ENCODE results near the gene ETAA1. TPM values are rescaled to one million over a fixed set of nuclear protein-coding genes. Genes with fewer than 3 reads are reported as not detected.
A peak's percentile ranks its signal among the peaks of the same experiment; 100 is the strongest.

The ETAA1 gene
- 24.8 and 27.1 TPM in 2 replicates for total RNA-seq (2021; fragmentation: NEBNext Ultra II Directional; extraction: Animal tissue kit (Norgen Biotek cat#: 25700))
- polyA plus RNA-seq (2011; rRNA removed): 3.2 and 5.9 TPM in 2 replicates
- polyA plus RNA-seq (2011; cell fraction: cytosol; rRNA removed): 10.5 TPM
- 3.1 TPM for polyA plus RNA-seq (2011; cell fraction: nucleus; rRNA removed)
- polyA plus RNA-seq (2012, experiment 1 of 2): 6.7 to 14.7 TPM (median 8.1 TPM) in 4 replicates
- 1.5 TPM for polyA plus RNA-seq (2012, experiment 2 of 2)
- polyA plus RNA-seq (2013, experiment 1 of 2): 19.5 TPM
- 18.2 TPM for polyA plus RNA-seq (2013, experiment 2 of 2)
- polyA minus RNA-seq (2011; rRNA and poly(A)+ RNA removed): 10.8 and 15.7 TPM in 2 replicates
- 12.3 TPM for polyA minus RNA-seq (2011; cell fraction: cytosol; rRNA and poly(A)+ RNA removed)
- 36.8 TPM for polyA minus RNA-seq (2011; cell fraction: nucleus; rRNA and poly(A)+ RNA removed)
- long read RNA-seq, experiment 1, partial matches to known transcripts: 13 of 17 reads
- long read RNA-seq, experiment 1, other reads (novel, unspliced or antisense): 1 of 17 reads
- long read RNA-seq, experiment 2, partial matches to known transcripts: 3 of 3 reads
- long read RNA-seq, experiment 2, other reads (novel, unspliced or antisense): 0 of 3 reads

GRCh38 chr2:67397143-67397986 lies at the start of gene ETAA1:
TSS of gene ETAA1 (plus strand) at chr2:67397333. CDS start at chr2:67397449, 116 bp downstream.
- ChIA-PET POLR2A (ENCODE audit: partially characterized antibody) (interaction anchor here (0.6 to 2.0 kb wide), 10 partner anchors 9 to 297 kb away, joined by 3 to 7 read pairs (median 4); no protein-coding TSS in a partner anchor), CTCF (ENCODE audit: partially characterized antibody) (interaction anchor here (1.3 kb wide), 1 partner anchor 59 kb away, joined by 4 read pairs; no protein-coding TSS in a partner anchor)
- no peak within 1 kb of the TSS for H2BK120ac ChIP-seq (replicated peaks; ENCODE audit: low read depth, low read length)
- peak; percentile 66 to 93 for DNase-seq (ENCODE audit: low read depth in 1 of 2, low spot score in 2 of 2)
- H3K56ac ChIP-seq (replicated peaks; ENCODE audit: insufficient read length, low read depth, low read length): peak within 1 kb of the TSS; percentile 80
- no peak within 1 kb of the TSS; the same call in 1 of the 2 replicates for H2BK12ac ChIP-seq (ENCODE audit: low read depth, low read length)
- H3K79me2 ChIP-seq (ENCODE audit: control insufficient read depth in 1 of 2, insufficient read depth in 2 of 2, low read length in 2 of 2): peaks cover 5 to 36% of the 10 kb centered on the region in 2 experiments; a peak in 3 of 4 replicates
- H2AK5ac ChIP-seq (ENCODE audit: low read depth, low read length): no peak within 1 kb of the TSS
- H3K4ac ChIP-seq (replicated peaks; ENCODE audit: insufficient read length, low read depth, low read length): no peak within 1 kb of the TSS
- no peak within 1 kb of the TSS for H3K23ac ChIP-seq (ENCODE audit: insufficient read length)
- H3K9me3 ChIP-seq (ENCODE audit: insufficient read depth in 2 of 2, low read depth in 1 of 2, low read length in 1 of 2): no peaks in the 10 kb centered on the region
- no peak within 1 kb of the TSS for H4K91ac ChIP-seq (replicated peaks; ENCODE audit: insufficient read length, low read length)
- no peaks in the 10 kb centered on the region for H4K20me1 ChIP-seq (replicated peaks in 1 of 2; ENCODE audit: control insufficient read depth in 1 of 2, insufficient read depth in 2 of 2, low read length in 2 of 2)
- H2BK20ac ChIP-seq (ENCODE audit: low read length): no peak within 1 kb of the TSS
- H3K9ac ChIP-seq (replicated peaks in 1 of 4; ENCODE audit: extremely low read depth in 1 of 4, low read depth in 3 of 4, low read length in 3 of 4): peak within 1 kb of the TSS; percentile 93 to 95 (median 94)
- peak within 1 kb of the TSS; percentile 98 for H4K8ac ChIP-seq (ENCODE audit: extremely low read depth, insufficient read depth, low read length)
- 1% methylated on average over 54 of the region's 61 CpGs; no CpG with 5 or more reads in 1 of the 2 experiments for WGBS, 2 experiments (ENCODE audit: extremely low coverage in 1 of 2, insufficient coverage in 1 of 2, insufficient read length in 1 of 2, insufficient replicate concordance in 2 of 2, low coverage in 1 of 2, low lambda C conversion rate in 2 of 2, missing lambda C conversion rate in 1 of 2)
- no peaks in the 10 kb centered on the region for H3K79me1 ChIP-seq (ENCODE audit: low read depth, low read length)
- H3K18ac ChIP-seq (ENCODE audit: extremely low read depth, low read length): peak within 1 kb of the TSS; percentile 86; the same call in 1 of the 2 replicates
- H2BK5ac ChIP-seq (ENCODE audit: low read depth, low read length): peak within 1 kb of the TSS; percentile 91
- H3K4me1 ChIP-seq (replicated peaks in 1 of 4; ENCODE audit: control insufficient read depth in 3 of 4, insufficient read depth in 4 of 4, low read length in 3 of 4): peaks cover 0 to 4% (median 0%) of the 10 kb centered on the region in 4 experiments; a peak in 2 of 7 replicates
- H3K23me2 ChIP-seq (ENCODE audit: low read depth, low read length): no peaks in the 10 kb centered on the region
- peak within 1 kb of the TSS; percentile 84 to 97 (median 90) for H3K4me3 ChIP-seq (ENCODE audit: extremely low read depth in 1 of 4, insufficient read depth in 2 of 4, low read depth in 3 of 4, low read length in 4 of 4)
- H3K4me2 ChIP-seq (ENCODE audit: insufficient read depth in 1 of 2, low read depth in 2 of 2, low read length in 2 of 2): peak within 1 kb of the TSS; percentile 63 to 69
- peak within 1 kb of the TSS; percentile 18 for H4K5ac ChIP-seq (ENCODE audit: insufficient read length, low read depth, low read length)
- H3K27me3 ChIP-seq (replicated peaks in 1 of 4; ENCODE audit: control insufficient read depth in 3 of 4, extremely low read depth in 1 of 4, insufficient read depth in 3 of 4, low read length in 3 of 4): no peaks in the 10 kb centered on the region
- peak within 1 kb of the TSS; percentile 84 for H3K27ac ChIP-seq (ENCODE audit: low read depth, low read length)
- no peak within 1 kb of the TSS for H2BK15ac ChIP-seq (ENCODE audit: low read length)
- peak within 1 kb of the TSS; percentile 81; the same call in 1 of the 2 replicates for H2AFZ ChIP-seq (ENCODE audit: low read length)
- peaks cover 0 to 27% (median 3%) of the 10 kb centered on the region in 4 experiments; a peak in 2 of 8 replicates for H3K36me3 ChIP-seq (ENCODE audit: control insufficient read depth in 2 of 4, insufficient read depth in 4 of 4, low read length in 3 of 4)
- no peak for FAIRE-seq
- H3K14ac ChIP-seq (ENCODE audit: insufficient read length): no peak within 1 kb of the TSS
- no peak for TF ChIP-seq SP4 (IDR thresholded peaks at IDR 0.05; ENCODE audit: low read length)
- peak; percentile 82 for TF ChIP-seq KDM4A (IDR thresholded peaks at IDR 0.05; ENCODE audit: low read depth, low read length, severe bottlenecking)
- TF ChIP-seq RAD21 (IDR thresholded peaks at IDR 0.05 in 1 of 2, conservative IDR thresholded peaks at IDR 0.05 in 1 of 2; ENCODE audit: low read depth in 2 of 2, low read length in 2 of 2): no peak; a peak in 1 of 4 replicates
- peak; percentile 98 for TF ChIP-seq YY1 (IDR thresholded peaks at IDR 0.05; ENCODE audit: low read depth, low read length)
- TF ChIP-seq SIN3A (conservative IDR thresholded peaks at IDR 0.05 in 1 of 2, IDR thresholded peaks at IDR 0.05 in 1 of 2; ENCODE audit: low read depth in 1 of 2, low read length in 2 of 2): peak in 1 of 2 experiments; percentile 53; a peak in 1 of 4 replicates
- TF ChIP-seq CHD2 (IDR thresholded peaks at IDR 0.05; ENCODE audit: low read length): no peak
- TF ChIP-seq POLR2A (IDR thresholded peaks at IDR 0.05; ENCODE audit: control extremely low read depth in 1 of 2, low read depth in 2 of 2, low read length in 2 of 2): peak; percentile 75 to 76
- peak; percentile 94 for TF ChIP-seq TAF7 (optimal IDR thresholded peaks at IDR 0.05; ENCODE audit: borderline replicate concordance, low read depth, low read length)

All from H1 (cell line).